HEK293 (cell line): ENCODE data around the gene MYO3A.

ENCODE experiments used
- BCL11B ChIP-seq: fragments of 450-650 bp; formaldehyde crosslinking; IDR thresholded peaks from 2 replicates; pipeline ENCODE4 v1.5.1; 2016; ENCODE audit warnings: low read depth, missing biosample characterization, missing genetic modification characterization
- ELK4 ChIP-seq: IDR thresholded peaks from 2 replicates; pipeline ENCODE4 v1.6.1; 2011; ENCODE audit warnings: mild to moderate bottlenecking, low read depth, low read length, borderline replicate concordance
- HOXD13 ChIP-seq: sonication (generic); formaldehyde crosslinking; IDR thresholded peaks from 2 replicates; pipeline ENCODE4 v1.8.0; 2022; ENCODE audit warnings: missing genetic modification reagents, borderline replicate concordance
- KLF8 ChIP-seq: fragments of 450-650 bp; formaldehyde crosslinking; IDR thresholded peaks from 2 replicates; pipeline ENCODE4 v1.5.1; 2016; ENCODE audit warnings: missing biosample characterization, missing genetic modification characterization
- PATZ1 ChIP-seq: fragments of 450-650 bp; formaldehyde crosslinking; IDR thresholded peaks from 2 replicates; pipeline ENCODE4 v1.5.1; 2016; ENCODE audit warnings: missing biosample characterization, missing genetic modification characterization
- PRDM6 ChIP-seq: fragments of 450-650 bp; formaldehyde crosslinking; IDR thresholded peaks from 2 replicates; pipeline ENCODE4 v1.5.1; 2017; ENCODE audit warnings: missing biosample characterization, missing genetic modification characterization
- SETDB1 ChIP-seq: IDR thresholded peaks from one replicate; pipeline ENCODE4 v1.6.1; 2017; ENCODE audit warnings: mild to moderate bottlenecking, low read length, moderate library complexity, mixed read lengths; ENCODE audit not compliant: insufficient read length
- SP7 ChIP-seq: fragments of 450-650 bp; formaldehyde crosslinking; IDR thresholded peaks from 2 replicates; pipeline ENCODE4 v1.5.1; 2016; ENCODE audit warnings: missing biosample characterization, missing genetic modification characterization
- ZBTB21 ChIP-seq: fragments of 450-650 bp; formaldehyde crosslinking; IDR thresholded peaks from 2 replicates; pipeline ENCODE4 v1.5.1; 2017; ENCODE audit warnings: missing biosample characterization, missing genetic modification characterization
- ZBTB26 ChIP-seq: fragments of 450-650 bp; formaldehyde crosslinking; optimal IDR thresholded peaks from 2 replicates; pipeline ENCODE3; 2016; ENCODE audit warnings: missing biosample characterization, mild to moderate bottlenecking, missing genetic modification characterization
- ZFP37 ChIP-seq: fragments of 450-650 bp; formaldehyde crosslinking; IDR thresholded peaks from 2 replicates; pipeline ENCODE4 v1.5.1; 2016; ENCODE audit warnings: missing biosample characterization, missing genetic modification characterization
- ZNF184 ChIP-seq: fragments of 450-650 bp; IDR thresholded peaks from 2 replicates; pipeline ENCODE4 v1.5.1; 2018; ENCODE audit warnings: missing biosample characterization, mild to moderate bottlenecking, missing genetic modification characterization
- ZNF223 ChIP-seq: fragments of 450-650 bp; formaldehyde crosslinking; IDR thresholded peaks from 2 replicates; pipeline ENCODE4 v1.5.1; 2016; ENCODE audit warnings: missing biosample characterization, missing genetic modification characterization
- ZNF23 ChIP-seq: fragments of 450-650 bp; formaldehyde crosslinking; IDR thresholded peaks from 2 replicates; pipeline ENCODE4 v1.5.1; 2016; ENCODE audit warnings: missing biosample characterization, missing genetic modification characterization, borderline replicate concordance
- ZNF274 ChIP-seq, 2 experiments: fragments of 200-500 bp in 1 of 2; fragments of 450-650 bp in 1 of 2; sonication (Bioruptor generic) in 1 of 2; formaldehyde crosslinking in 1 of 2; IDR thresholded peaks; 2 replicates each; pipeline versions ENCODE4 v1.5.1 to v1.6.1; 2014 to 2016; ENCODE audit warnings: borderline replicate concordance in 1 of 2, inconsistent platforms in 1 of 2, low read length in 1 of 2, missing biosample characterization in 1 of 2, missing genetic modification characterization in 1 of 2
- ZNF335 ChIP-seq: fragments of 450-650 bp; formaldehyde crosslinking; conservative IDR thresholded peaks from 2 replicates; pipeline ENCODE4 v1.5.1; 2016; ENCODE audit warnings: missing biosample characterization, missing genetic modification characterization
- ZNF362 ChIP-seq: fragments of 450-650 bp; formaldehyde crosslinking; IDR thresholded peaks from 2 replicates; pipeline ENCODE4 v1.5.1; 2016; ENCODE audit warnings: missing biosample characterization, missing genetic modification characterization
- ZNF423 ChIP-seq: fragments of 450-650 bp; formaldehyde crosslinking; IDR thresholded peaks from 2 replicates; pipeline ENCODE4 v1.5.1; 2016; ENCODE audit warnings: missing biosample characterization, missing genetic modification characterization
- ZNF433 ChIP-seq: fragments of 450-650 bp; formaldehyde crosslinking; IDR thresholded peaks from 2 replicates; pipeline ENCODE4 v1.5.1; 2016; ENCODE audit warnings: missing biosample characterization, missing genetic modification characterization, low read depth
- ZNF501 ChIP-seq: fragments of 450-650 bp; formaldehyde crosslinking; IDR thresholded peaks from 2 replicates; pipeline ENCODE4 v1.5.1; 2016; ENCODE audit warnings: missing biosample characterization, missing genetic modification characterization
- ZNF510 ChIP-seq: fragments of 450-650 bp; formaldehyde crosslinking; IDR thresholded peaks from 2 replicates; pipeline ENCODE4 v1.5.1; 2018; ENCODE audit warnings: mild to moderate bottlenecking, missing genetic modification characterization, missing biosample characterization; ENCODE audit not compliant: insufficient replicate concordance
- ZNF513 ChIP-seq: fragments of 450-650 bp; IDR thresholded peaks from 2 replicates; pipeline ENCODE4 v1.5.1; 2018; ENCODE audit warnings: missing biosample characterization, missing genetic modification characterization
- ZNF585B ChIP-seq: fragments of 450-650 bp; formaldehyde crosslinking; IDR thresholded peaks from 2 replicates; pipeline ENCODE4 v1.5.1; 2016; ENCODE audit warnings: missing biosample characterization, missing genetic modification characterization
- ZNF600 ChIP-seq: fragments of 450-650 bp; formaldehyde crosslinking; IDR thresholded peaks from 2 replicates; pipeline ENCODE4 v1.5.1; 2016; ENCODE audit warnings: missing biosample characterization, missing genetic modification characterization
- ZNF610 ChIP-seq: fragments of 450-650 bp; formaldehyde crosslinking; IDR thresholded peaks from 2 replicates; pipeline ENCODE4 v1.5.1; 2016; ENCODE audit warnings: missing biosample characterization, missing genetic modification characterization, borderline replicate concordance
- ZNF623 ChIP-seq: fragments of 450-650 bp; formaldehyde crosslinking; IDR thresholded peaks from 2 replicates; pipeline ENCODE4 v1.5.1; 2016; ENCODE audit warnings: missing biosample characterization, missing genetic modification characterization
- ZNF629 ChIP-seq: fragments of 450-650 bp; formaldehyde crosslinking; IDR thresholded peaks from 2 replicates; pipeline ENCODE4 v1.5.1; 2017; ENCODE audit warnings: missing biosample characterization, missing genetic modification characterization
- ZNF677 ChIP-seq: fragments of 450-650 bp; IDR thresholded peaks from 2 replicates; pipeline ENCODE4 v1.5.0; 2018; ENCODE audit warnings: missing biosample characterization, mild to moderate bottlenecking, missing genetic modification characterization, moderate library complexity
- ZNF837 ChIP-seq: fragments of 450-650 bp; formaldehyde crosslinking; IDR thresholded peaks from 2 replicates; pipeline ENCODE4 v1.5.1; 2016; ENCODE audit warnings: missing biosample characterization, missing genetic modification characterization
- ZNF843 ChIP-seq: fragments of 450-650 bp; formaldehyde crosslinking; IDR thresholded peaks from 2 replicates; pipeline ENCODE4 v1.5.1; 2016; ENCODE audit warnings: missing biosample characterization, missing genetic modification characterization
- ZSCAN30 ChIP-seq: fragments of 450-650 bp; IDR thresholded peaks from 2 replicates; pipeline ENCODE4 v1.5.1; 2018; ENCODE audit warnings: missing biosample characterization, mild to moderate bottlenecking, missing genetic modification characterization, moderate library complexity

MYO3A gene

GRCh38 chr10:25934621-25935139, 651 bp downstream of the MYO3A start (continued):
- TF ChIP-seq ZNF274 (IDR thresholded peaks at IDR 0.05; ENCODE audit: low read length): no peak
- no peak for TF ChIP-seq ZNF274 (tag by site-specific recombination; IDR thresholded peaks at IDR 0.05; ENCODE audit: borderline replicate concordance)
- peak; percentile 70; the same call in 1 of the 2 replicates for TF ChIP-seq ZNF335
- peak; percentile 87 for TF ChIP-seq ZNF501 (tag by site-specific recombination)
- TF ChIP-seq ZBTB21 (tag by site-specific recombination): peak; percentile 72
- TF ChIP-seq ZFP37: peak; percentile 95
- peak; percentile 80; the same call in 1 of the 2 replicates for TF ChIP-seq ZNF843 (tag by site-specific recombination)
- no peak for TF ChIP-seq ZNF184
- 0 out of 2 replicates have a peak, but pooled peaks have one; percentile 13 for TF ChIP-seq HOXD13 (CRISPR knock-in tag)
- TF ChIP-seq ZNF513 (tag by site-specific recombination): no peak
- peak; percentile 77 for TF ChIP-seq ZBTB26 (tag by site-specific recombination)
- no peak for TF ChIP-seq ZNF837 (tag by site-specific recombination)
- no peak for TF ChIP-seq ZNF362 (tag by site-specific recombination)
- TF ChIP-seq ELK4: no peak
- TF ChIP-seq ZNF423 (tag by site-specific recombination): peak; percentile 82
- no peak for TF ChIP-seq SETDB1
- TF ChIP-seq ZNF510 (tag by site-specific recombination): no peak
- TF ChIP-seq ZNF623: 0 out of 2 replicates have a peak, but pooled peaks have one; percentile 30
- TF ChIP-seq ZNF677 (tag by site-specific recombination): no peak
- no peak; the same call in 1 of the 2 replicates for TF ChIP-seq ZNF433
- peak; percentile 99 for TF ChIP-seq PATZ1 (tag by site-specific recombination)
- TF ChIP-seq ZNF610: peak; percentile 45; the same call in 1 of the 2 replicates
- peak; percentile 88 for TF ChIP-seq KLF8 (tag by site-specific recombination)
- peak; percentile 69; the same call in 1 of the 2 replicates for TF ChIP-seq BCL11B (tag by site-specific recombination)
- TF ChIP-seq ZNF23: no peak
- TF ChIP-seq ZNF629 (tag by site-specific recombination): peak; percentile 51; the same call in 1 of the 2 replicates
- 0 out of 2 replicates have a peak, but pooled peaks have one; percentile 9 for TF ChIP-seq ZNF585B (tag by site-specific recombination)
- peak; percentile 90 for TF ChIP-seq SP7 (tag by site-specific recombination)
- 0 out of 2 replicates have a peak, but pooled peaks have one; percentile 48 for TF ChIP-seq ZNF223
- no peak for TF ChIP-seq ZSCAN30 (tag by site-specific recombination)
- TF ChIP-seq ZNF600 (tag by site-specific recombination): peak; percentile 89
- no peak for TF ChIP-seq PRDM6 (tag by site-specific recombination)
